Suprapubic skin (tissue), 4 donors: ENCODE measurements around the gene C19orf33. TPM values are rescaled to one million over a fixed set of nuclear protein-coding genes. Genes with fewer than 3 reads are reported as not detected.

Experiments used
- DNase-seq, 2 donors: peaks; one replicate each; pipeline ENCODE4 v3.0.0-alpha.2; 2019; ENCODE audit warnings: low spot score in 2 of 2
- H3K27ac ChIP-seq: fragments of 200-600 bp; sonication (generic); one replicate; pipeline ENCODE4 v1.5.1; 2019
- H3K27me3 ChIP-seq: fragments of 200-600 bp; sonication (generic); one replicate; pipeline ENCODE4 v1.5.1; 2019
- H3K36me3 ChIP-seq: fragments of 200-600 bp; sonication (generic); one replicate; pipeline ENCODE4 v1.5.1; 2019
- H3K4me1 ChIP-seq: fragments of 200-600 bp; sonication (generic); one replicate; pipeline ENCODE4 v1.5.1; 2019
- H3K4me3 ChIP-seq: fragments of 200-600 bp; sonication (generic); one replicate; pipeline ENCODE4 v1.5.1; 2019; ENCODE audit warnings: mild to moderate bottlenecking
- H3K9me3 ChIP-seq: fragments of 200-600 bp; sonication (generic); one replicate; pipeline ENCODE4 v1.5.1; 2019
- CTCF ChIP-seq, 2 donors: fragments of 200-600 bp in 1 of 2; fragments of 450-650 bp in 1 of 2; sonication (generic) in 1 of 2; IDR thresholded peaks; one replicate each; pipeline ENCODE4 v1.5.1; 2016 to 2019; ENCODE audit warnings: antibody characterized with exemption in 2 of 2, mild to moderate bottlenecking in 1 of 2, moderate library complexity in 1 of 2
- EP300 ChIP-seq: sonication (generic); formaldehyde crosslinking; IDR thresholded peaks from one replicate; pipeline ENCODE4 v1.6.1; 2017; ENCODE audit warnings: antibody characterized with exemption
- POLR2A ChIP-seq, 2 donors: fragments of 450-650 bp; IDR thresholded peaks; one replicate each; pipeline ENCODE4 v1.6.1; 2017; ENCODE audit warnings: antibody characterized with exemption in 2 of 2, mild to moderate bottlenecking in 2 of 2, moderate library complexity in 2 of 2
- POLR2AphosphoS5 ChIP-seq, 3 donors: sonication (generic); formaldehyde crosslinking; IDR thresholded peaks; one replicate each; pipeline ENCODE4 v1.6.1; 2017; ENCODE audit warnings: antibody characterized with exemption in 3 of 3
- WGBS: methylation state at CpG from one replicate; pipeline ENCODE4 v1.1.5; 2018; 5-methylcytosine and 5-hydroxymethylcytosine counted together
- total RNA-seq, 4 donors: library from RNA; depleted of rRNA; stranded (reverse); fragments of >200 nt; gene quantifications; one replicate each; pipeline ENCODE4 v1.1.0, GENCODE V29; 2016

C19orf33 gene
- total RNA-seq, 4 donors from 2014 or later, result 182 to 452 (median 349) TPM

GRCh38 chr19:38329651-38330050, 25.6 kb downstream of the C19orf33 start:
- DNase-seq, result no peak
- Histone ChIP-seq H3K27ac (no peak overlapping the region), H3K27me3 (no peaks in the 10 kb centered on the region), H3K9me3 (no peaks in the 10 kb centered on the region), H3K4me3 (no peak overlapping the region), H3K36me3 (peaks cover 37% of the 10 kb centered on the region), H3K4me1 (no peaks in the 10 kb centered on the region)
- no peak for TF ChIP-seq POLR2A (IDR thresholded peaks at IDR 0.05)
- 95% methylated on average over 7 of the region's 7 CpGs for whole genome bisulfite sequencing

- 89% methylated on average over 1 of the region's 1 CpG for WGBS
- no peak overlapping the region for H3K27ac ChIP-seq
- H3K9me3 ChIP-seq, result no peaks in the 10 kb centered on the region
- H3K36me3 ChIP-seq, result peaks cover 22% of the 10 kb centered on the region
- TF ChIP-seq EP300 (no peak), POLR2AphosphoS5 (IDR thresholded peaks at IDR 0.05) (no peak), POLR2A (IDR thresholded peaks at IDR 0.05) (no peak), CTCF (IDR thresholded peaks at IDR 0.05) (no peak)
- H3K4me3 ChIP-seq, result no peak overlapping the region
- no peak for DNase-seq
- H3K27me3 ChIP-seq, result no peaks in the 10 kb centered on the region
- peaks cover 5% of the 10 kb centered on the region for H3K4me1 ChIP-seq
Measured at GRCh38 chr19:38331728-38332127, 27.7 kb downstream of the C19orf33 start.

- Histone ChIP-seq H3K4me1 (peaks cover 14% of the 10 kb centered on the region), H3K9me3 (no peaks in the 10 kb centered on the region), H3K27me3 (no peaks in the 10 kb centered on the region), H3K27ac (no peak overlapping the region), H3K4me3 (no peak overlapping the region), H3K36me3 (peaks cover 10% of the 10 kb centered on the region)
- 86% methylated on average over 9 of the region's 9 CpGs for WGBS
- DNase-seq, result no peak
- TF ChIP-seq POLR2AphosphoS5 (IDR thresholded peaks at IDR 0.05), result no peak
- TF ChIP-seq EP300, result no peak
- no peak for TF ChIP-seq CTCF (IDR thresholded peaks at IDR 0.05)
- no peak for TF ChIP-seq POLR2A (IDR thresholded peaks at IDR 0.05)
Measured at GRCh38 chr19:38333245-38333644, 29.2 kb downstream of the C19orf33 start.

GRCh38 chr19:38335949-38336637, 32.0 kb downstream of the C19orf33 start:
- DNase-seq, result peak; percentile 97 to 98
- Histone ChIP-seq H3K36me3 (peaks cover 4% of the 10 kb centered on the region), H3K4me3 (peak overlapping the region; percentile 76), H3K27ac (peak overlapping the region; percentile 96), H3K9me3 (no peaks in the 10 kb centered on the region), H3K4me1 (peaks cover 29% of the 10 kb centered on the region), H3K27me3 (no peaks in the 10 kb centered on the region)
- TF ChIP-seq POLR2A (IDR thresholded peaks at IDR 0.05) (peak in 1 of 2 donors; percentile 57), CTCF (IDR thresholded peaks at IDR 0.05) (no peak), POLR2AphosphoS5 (IDR thresholded peaks at IDR 0.05) (no peak)
- under 1% methylated on average over 52 of the region's 52 CpGs for WGBS

- Histone ChIP-seq H3K27me3 (no peaks in the 10 kb centered on the region), H3K36me3 (peaks cover 3% of the 10 kb centered on the region), H3K27ac (peak overlapping the region; percentile 96), H3K4me1 (peaks cover 29% of the 10 kb centered on the region), H3K4me3 (peak overlapping the region; percentile 76), H3K9me3 (no peaks in the 10 kb centered on the region)
- no peak for TF ChIP-seq POLR2AphosphoS5 (IDR thresholded peaks at IDR 0.05)
- no peak for TF ChIP-seq CTCF (IDR thresholded peaks at IDR 0.05)
- TF ChIP-seq POLR2A (IDR thresholded peaks at IDR 0.05), result no peak
- TF ChIP-seq EP300, result no peak
- DNase-seq, result peak; percentile 97 to 98
- 4% methylated on average over 41 of the region's 41 CpGs for WGBS
Measured at GRCh38 chr19:38336638-38337359, 32.7 kb downstream of the C19orf33 start.
